HepG2 (cell line): ENCODE measurements around the gene SV2B. TPM values are rescaled to one million over a fixed set of nuclear protein-coding genes. Genes with fewer than 3 reads are reported as not detected.

Experiments used
- ATAC-seq: fragments of 200-7000 bp; cut with Tn5 transposase; 3 replicates; pipeline ENCODE4 v1.9.1; 2020; ENCODE audit warnings: mild to moderate bottlenecking, moderate library complexity
- BruUV-seq: library from RNA; stranded (reverse); fragments of 400-500 nt; replicated peaks from 2 replicates; lab custom pipeline; 2021; lab: Mats Ljungman, UMichigan
- CTCF ChIA-PET: fragments of 300-600 bp; formaldehyde crosslinking; extraction: SDS; loops from one replicate; lab custom pipeline; 2021; ENCODE audit warnings: low total read pairs, inconsistent platforms, low intra/inter-chr PET ratio; lab: Yijun Ruan, JAX
- POLR2A ChIA-PET: fragments of 350-600 bp; sonication (Branson Sonifier 250); formaldehyde crosslinking; loops from one replicate; lab custom pipeline; 2020; ENCODE audit warnings: antibody characterized with exemption, inconsistent platforms; lab: Yijun Ruan, JAX
- DNase-seq: peaks from one replicate; pipeline ENCODE4 v3.0.0-alpha.2; 2015; ENCODE audit warnings: low spot score
- FAIRE-seq: peaks from 3 replicates; lab custom pipeline; 2011; peaks lifted over from hg19 to GRCh38; lab: Jason Lieb, UNC
- H2AFZ ChIP-seq: one replicate; pipeline ENCODE4 v1.6.1; 2011; ENCODE audit warnings: low read length, inconsistent platforms
- H3K27ac ChIP-seq: fragments of 300-600 bp; 3 replicates; pipeline ENCODE4 v1.8.0; 2011; ENCODE audit warnings: mixed run types, mild to moderate bottlenecking, mixed read lengths, low read length, inconsistent platforms; ENCODE audit not compliant: insufficient read depth; ENCODE audit errors: extremely low read length
- H3K27me3 ChIP-seq, 2 experiments: fragments of 200-600 bp in 1 of 2; 2 replicates in 1 of 2; 3 replicates in 1 of 2; pipeline versions ENCODE4 v1.6.0 to v1.8.0; 2011; ENCODE audit warnings: low read length in 2 of 2, mild to moderate bottlenecking in 2 of 2, moderate library complexity in 2 of 2, inconsistent platforms in 1 of 2; ENCODE audit not compliant: insufficient read depth in 2 of 2, control insufficient read depth in 1 of 2
- H3K36me3 ChIP-seq, 2 experiments: fragments of 200-600 bp in 1 of 2; replicated peaks in 1 of 2; 2 replicates in 1 of 2; 3 replicates in 1 of 2; pipeline versions ENCODE4 v1.5.1 to v1.8.0; 2011; ENCODE audit warnings: low read length in 2 of 2, inconsistent platforms in 1 of 2; ENCODE audit not compliant: insufficient read depth in 2 of 2, control insufficient read depth in 1 of 2
- H3K4me1 ChIP-seq: 2 replicates; pipeline ENCODE4 v1.5.1; 2012; ENCODE audit warnings: low read length, inconsistent platforms; ENCODE audit not compliant: insufficient read depth
- H3K4me2 ChIP-seq: 2 replicates; pipeline ENCODE4 v1.6.0; 2011; ENCODE audit warnings: low read depth, low read length, inconsistent platforms
- H3K4me3 ChIP-seq, 3 experiments: fragments of 200-600 bp in 1 of 3; sonication (generic), shearing (Covaris generic) in 1 of 3; replicated peaks in 1 of 3; 2 replicates each; pipeline ENCODE4 v1.5.1; 2011 to 2016; ENCODE audit warnings: low read length in 3 of 3, inconsistent platforms in 2 of 3, low read depth in 2 of 3, mild to moderate bottlenecking in 2 of 3, control low read depth in 1 of 3, mixed read lengths in 1 of 3; ENCODE audit not compliant: insufficient read depth in 1 of 3
- H3K79me2 ChIP-seq: one replicate; pipeline ENCODE4 v1.6.1; 2011; ENCODE audit warnings: low read length, inconsistent platforms; ENCODE audit not compliant: insufficient read depth
- H3K9ac ChIP-seq: 2 replicates; pipeline ENCODE4 v1.6.0; 2011; ENCODE audit warnings: mild to moderate bottlenecking, low read depth, low read length, inconsistent platforms; ENCODE audit not compliant: insufficient read depth
- H3K9me3 ChIP-seq: 2 replicates; pipeline ENCODE4 v1.5.1; 2012; ENCODE audit warnings: mild to moderate bottlenecking, low read length
- H4K20me1 ChIP-seq: 2 replicates; pipeline ENCODE4 v1.6.0; 2011; ENCODE audit warnings: inconsistent platforms, mild to moderate bottlenecking, low read length, moderate library complexity; ENCODE audit not compliant: insufficient read depth
- MXI1 ChIP-seq: IDR thresholded peaks from 3 replicates; pipeline ENCODE4 v1.6.1; 2012; ENCODE audit warnings: low read depth, low read length, inconsistent platforms, borderline replicate concordance
- SOX6 ChIP-seq, 2 experiments: fragments of 450-650 bp in 1 of 2; sonication (generic) in 1 of 2; formaldehyde crosslinking in 1 of 2; IDR thresholded peaks; 2 replicates each; pipeline versions ENCODE4 v1.4.0 to v1.6.1; 2017 to 2020; ENCODE audit warnings: antibody characterized with exemption in 1 of 2, mild to moderate bottlenecking in 1 of 2, missing genetic modification reagents in 1 of 2
- SP140L ChIP-seq: sonication (generic); formaldehyde crosslinking; IDR thresholded peaks from 2 replicates; pipeline ENCODE4 v1.4.0; 2020; ENCODE audit warnings: missing genetic modification reagents, borderline replicate concordance
- TGIF2 ChIP-seq: IDR thresholded peaks from 2 replicates; pipeline ENCODE4 v1.6.1; 2016; ENCODE audit warnings: control low read depth, missing compliant biosample characterization
- ZBTB39 ChIP-seq: sonication (generic); formaldehyde crosslinking; IDR thresholded peaks from 2 replicates; pipeline ENCODE4 v1.5.0; 2020; ENCODE audit warnings: missing genetic modification reagents
- ZMAT3 ChIP-seq: sonication (generic); formaldehyde crosslinking; conservative IDR thresholded peaks from 2 replicates; pipeline ENCODE4 v1.7.0; 2021; ENCODE audit warnings: missing genetic modification reagents
- ZNF136 ChIP-seq: sonication (generic); formaldehyde crosslinking; IDR thresholded peaks from 2 replicates; pipeline ENCODE4 v1.8.1; 2022; ENCODE audit warnings: low read depth, mild to moderate bottlenecking, moderate library complexity, missing genetic modification reagents
- ZNF33A ChIP-seq: sonication (generic); formaldehyde crosslinking; IDR thresholded peaks from 2 replicates; pipeline ENCODE4 v1.5.1; 2020; ENCODE audit warnings: missing genetic modification reagents, mild to moderate bottlenecking, moderate library complexity, borderline replicate concordance
- WGBS: methylation state at CpG from one replicate; pipeline ENCODE4 v1.1.6; 2017; ENCODE audit warnings: low lambda C conversion rate; 5-methylcytosine and 5-hydroxymethylcytosine counted together
- in situ Hi-C: cut with HindIII; loops from 2 replicates; pipeline ENCODE4 v1.10.0; 2017; ENCODE audit warnings: low pct_unique_long_range_greater_than_20kb; ENCODE audit not compliant: extremely low pct_ligation_motif_present
- intact Hi-C: fragments of 100-400 bp; cut with micrococcal nuclease; formaldehyde crosslinking; loops from one replicate; pipeline ENCODE4 v1.10.0; 2022; ENCODE audit not compliant: unreplicated experiment
- polyA plus RNA-seq, 8 experiments: library from polyadenylated mRNA; depleted of rRNA in 3 of 8; stranded (reverse) in 7 of 8; unstranded in 1 of 8; fragments of >200 nt; fragmentation: Illumina TruSeq in 4 of 8; extraction: Trizol in 4 of 8; gene quantifications; 2 replicates each; pipeline versions ENCODE4 v1.2.1 to v1.2.3, GENCODE V29; 2011 to 2016; ENCODE audit warnings: low read depth in 4 of 8, missing spikeins in 1 of 8, mixed read lengths in 1 of 8; ENCODE audit not compliant: insufficient read depth in 1 of 8
- total RNA-seq, 5 experiments: library from RNA; depleted of rRNA; stranded (reverse); fragments of >200 nt; fragmentation: Illumina TruSeq; extraction: Trizol; gene quantifications; 2 replicates each; pipeline ENCODE4 v1.2.3, GENCODE V29; 2016; ENCODE audit warnings: low read depth in 1 of 5
- TF ChIP-seq, protein P1 (sequence below): sonication (generic); formaldehyde crosslinking; conservative IDR thresholded peaks from 2 replicates; pipeline ENCODE4 v1.4.0; 2020; ENCODE audit warnings: missing genetic modification reagents
- TF ChIP-seq, protein P2 (sequence below): sonication (generic); formaldehyde crosslinking; IDR thresholded peaks from 2 replicates; pipeline ENCODE4 v1.4.0; 2020; ENCODE audit warnings: missing genetic modification reagents
- TF ChIP-seq, protein P3 (sequence below): sonication (generic); formaldehyde crosslinking; conservative IDR thresholded peaks from 2 replicates; pipeline ENCODE4 v1.4.0; 2020; ENCODE audit warnings: missing genetic modification reagents
- TF ChIP-seq, protein P4 (sequence below): sonication (generic); formaldehyde crosslinking; IDR thresholded peaks from 2 replicates; pipeline ENCODE4 v1.5.1; 2020; ENCODE audit warnings: missing genetic modification reagents, mild to moderate bottlenecking, borderline replicate concordance

Gene SV2B
- total and polyA plus RNA-seq, 2 of the 13 experiments (the other 11 are each of a cell fraction or from before 2014, with no cell fraction given) = not detected

- TF ChIP-seq ZBTB39 (no peak), SP140L (CRISPR knock-in tag) (no peak), ZNF33A (CRISPR knock-in tag) (no peak)
Observed at GRCh38 chr15:91129436-91129835, 29.4 kb downstream of the SV2B start (continued).

DNA sequence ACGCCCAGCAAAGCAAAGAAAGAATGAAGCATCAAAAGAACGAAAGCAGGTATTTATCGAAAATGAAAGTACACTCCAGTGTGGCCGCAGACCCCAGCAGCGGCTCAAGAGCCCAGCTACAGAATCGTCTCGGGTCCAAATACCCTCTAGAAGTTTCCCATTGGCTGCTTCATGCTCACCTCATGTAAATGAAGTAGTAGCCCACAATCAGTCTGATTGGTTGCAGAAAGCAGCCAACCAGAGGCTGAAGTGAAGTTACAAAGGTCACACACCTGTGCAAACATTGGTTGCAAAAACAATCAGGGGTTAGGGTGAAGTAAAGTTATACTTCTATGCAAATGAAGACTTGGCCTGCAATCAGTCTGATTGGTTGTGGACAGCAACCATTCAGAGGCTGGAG is 32.0 kb downstream of the SV2B start:
- in situ Hi-C loops = no loop called here
- Histone ChIP-seq H3K27me3 (peaks cover 0 to 13% of the 10 kb centered on the region in 2 experiments; a peak in 3 of 5 replicates), H3K4me3 (peak overlapping the region in 2 of 3 experiments; percentile 4 to 37; a peak in 1 of 6 replicates), H3K9ac (no peak overlapping the region), H3K36me3 (no peaks in the 10 kb centered on the region), H2AFZ (no peak overlapping the region), H3K79me2 (no peaks in the 10 kb centered on the region), H3K4me2 (peak overlapping the region; percentile 60), H3K9me3 (no peaks in the 10 kb centered on the region), H3K4me1 (peaks cover 11% of the 10 kb centered on the region; the same call in 1 of the 2 replicates), H4K20me1 (no peaks in the 10 kb centered on the region), H3K27ac (no peak overlapping the region)
- ChIA-PET CTCF (no interaction called here), POLR2A (no interaction called here)
- peak; percentile 77 for ATAC-seq
- DNase-seq = peak; percentile 46
- no peak for FAIRE-seq
- intact Hi-C loops = no loop called here
- BruUV-seq = no TSS peak
- WGBS = 37% methylated on average over 7 of the region's 7 CpGs
- TF ChIP-seq SOX6 (IDR thresholded peaks at IDR 0.05) (no peak), SOX6 (CRISPR knock-in tag; IDR thresholded peaks at IDR 0.05) (no peak), TGIF2 (CRISPR knock-in tag) (no peak), MXI1 (no peak), ZMAT3 (CRISPR knock-in tag) (no peak), ZNF136 (CRISPR knock-in tag) (no peak)
- TF ChIP-seq, protein P1, sequence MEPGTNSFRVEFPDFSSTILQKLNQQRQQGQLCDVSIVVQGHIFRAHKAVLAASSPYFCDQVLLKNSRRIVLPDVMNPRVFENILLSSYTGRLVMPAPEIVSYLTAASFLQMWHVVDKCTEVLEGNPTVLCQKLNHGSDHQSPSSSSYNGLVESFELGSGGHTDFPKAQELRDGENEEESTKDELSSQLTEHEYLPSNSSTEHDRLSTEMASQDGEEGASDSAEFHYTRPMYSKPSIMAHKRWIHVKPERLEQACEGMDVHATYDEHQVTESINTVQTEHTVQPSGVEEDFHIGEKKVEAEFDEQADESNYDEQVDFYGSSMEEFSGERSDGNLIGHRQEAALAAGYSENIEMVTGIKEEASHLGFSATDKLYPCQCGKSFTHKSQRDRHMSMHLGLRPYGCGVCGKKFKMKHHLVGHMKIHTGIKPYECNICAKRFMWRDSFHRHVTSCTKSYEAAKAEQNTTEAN = no peak
- TF ChIP-seq, protein P2, sequence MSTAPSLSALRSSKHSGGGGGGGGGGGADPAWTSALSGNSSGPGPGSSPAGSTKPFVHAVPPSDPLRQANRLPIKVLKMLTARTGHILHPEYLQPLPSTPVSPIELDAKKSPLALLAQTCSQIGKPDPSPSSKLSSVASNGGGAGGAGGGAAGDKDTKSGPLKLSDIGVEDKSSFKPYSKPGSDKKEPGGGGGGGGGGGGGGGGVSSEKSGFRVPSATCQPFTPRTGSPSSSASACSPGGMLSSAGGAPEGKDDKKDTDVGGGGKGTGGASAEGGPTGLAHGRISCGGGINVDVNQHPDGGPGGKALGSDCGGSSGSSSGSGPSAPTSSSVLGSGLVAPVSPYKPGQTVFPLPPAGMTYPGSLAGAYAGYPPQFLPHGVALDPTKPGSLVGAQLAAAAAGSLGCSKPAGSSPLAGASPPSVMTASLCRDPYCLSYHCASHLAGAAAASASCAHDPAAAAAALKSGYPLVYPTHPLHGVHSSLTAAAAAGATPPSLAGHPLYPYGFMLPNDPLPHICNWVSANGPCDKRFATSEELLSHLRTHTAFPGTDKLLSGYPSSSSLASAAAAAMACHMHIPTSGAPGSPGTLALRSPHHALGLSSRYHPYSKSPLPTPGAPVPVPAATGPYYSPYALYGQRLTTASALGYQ (CRISPR knock-in tag) = no peak
- TF ChIP-seq, protein P3, sequence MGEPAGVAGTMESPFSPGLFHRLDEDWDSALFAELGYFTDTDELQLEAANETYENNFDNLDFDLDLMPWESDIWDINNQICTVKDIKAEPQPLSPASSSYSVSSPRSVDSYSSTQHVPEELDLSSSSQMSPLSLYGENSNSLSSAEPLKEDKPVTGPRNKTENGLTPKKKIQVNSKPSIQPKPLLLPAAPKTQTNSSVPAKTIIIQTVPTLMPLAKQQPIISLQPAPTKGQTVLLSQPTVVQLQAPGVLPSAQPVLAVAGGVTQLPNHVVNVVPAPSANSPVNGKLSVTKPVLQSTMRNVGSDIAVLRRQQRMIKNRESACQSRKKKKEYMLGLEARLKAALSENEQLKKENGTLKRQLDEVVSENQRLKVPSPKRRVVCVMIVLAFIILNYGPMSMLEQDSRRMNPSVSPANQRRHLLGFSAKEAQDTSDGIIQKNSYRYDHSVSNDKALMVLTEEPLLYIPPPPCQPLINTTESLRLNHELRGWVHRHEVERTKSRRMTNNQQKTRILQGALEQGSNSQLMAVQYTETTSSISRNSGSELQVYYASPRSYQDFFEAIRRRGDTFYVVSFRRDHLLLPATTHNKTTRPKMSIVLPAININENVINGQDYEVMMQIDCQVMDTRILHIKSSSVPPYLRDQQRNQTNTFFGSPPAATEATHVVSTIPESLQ (CRISPR knock-in tag) = no peak
- TF ChIP-seq, protein P4, sequence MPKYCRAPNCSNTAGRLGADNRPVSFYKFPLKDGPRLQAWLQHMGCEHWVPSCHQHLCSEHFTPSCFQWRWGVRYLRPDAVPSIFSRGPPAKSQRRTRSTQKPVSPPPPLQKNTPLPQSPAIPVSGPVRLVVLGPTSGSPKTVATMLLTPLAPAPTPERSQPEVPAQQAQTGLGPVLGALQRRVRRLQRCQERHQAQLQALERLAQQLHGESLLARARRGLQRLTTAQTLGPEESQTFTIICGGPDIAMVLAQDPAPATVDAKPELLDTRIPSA (CRISPR knock-in tag) = no peak
